HFFc6 (cell line): ENCODE data around the gene PIGX. TPM values are rescaled to one million over a fixed set of nuclear protein-coding genes. Genes with fewer than 3 reads are reported as not detected.

ENCODE experiments used
- DNase-seq: peaks from one replicate; pipeline ENCODE4 v3.0.0-alpha.2; 2018
- H3K27ac Mint-ChIP-seq: 2 replicates; pipeline ENCODE4 v1.8.0; 2020; ENCODE audit warnings: mild to moderate bottlenecking, mixed read lengths
- H3K27me3 Mint-ChIP-seq: 2 replicates; pipeline ENCODE4 v1.8.0; 2021; ENCODE audit warnings: mild to moderate bottlenecking, moderate library complexity, mixed read lengths; ENCODE audit not compliant: insufficient read depth
- H3K36me3 Mint-ChIP-seq: 2 replicates; pipeline ENCODE4 v1.8.0; 2021; ENCODE audit warnings: low read depth, mixed read lengths
- H3K4me1 Mint-ChIP-seq: 2 replicates; pipeline ENCODE4 v1.8.0; 2020; ENCODE audit warnings: low read depth, mixed read lengths
- H3K4me3 Mint-ChIP-seq: 2 replicates; pipeline ENCODE4 v1.8.0; 2020; ENCODE audit warnings: mild to moderate bottlenecking, moderate library complexity, mixed read lengths
- H3K9me3 Mint-ChIP-seq: 2 replicates; pipeline ENCODE4 v1.8.0; 2020; ENCODE audit warnings: mild to moderate bottlenecking, mixed read lengths
- CTCF ChIP-seq: fragments of 200-600 bp; sonication (generic); IDR thresholded peaks from 2 replicates; pipeline ENCODE4 v1.5.0; 2021; ENCODE audit warnings: antibody characterized with exemption, mild to moderate bottlenecking
- total RNA-seq, 6 experiments: library from RNA; stranded (reverse); fragmentation: NEBNext Ultra II Directional; extraction: Animal tissue kit (Norgen Biotek cat#: 25700); gene quantifications; 2 replicates in 1 of 6; 3 replicates in 5 of 6; pipeline ENCODE4 v1.2.3, GENCODE V29; 2021

The PIGX gene
- total RNA-seq, 6 experiments from 2014 or later, result 19.6 to 25.0 (median 24.2) TPM

GRCh38 chr3:196670339-196670738, 41.8 kb upstream of the PIGX start:
- no peak for TF ChIP-seq CTCF
- Mint-ChIP-seq H3K9me3 (no peaks in the 10 kb centered on the region), H3K27me3 (peaks cover 40% of the 10 kb centered on the region), H3K4me1 (peaks cover 11% of the 10 kb centered on the region), H3K4me3 (no peak overlapping the region), H3K27ac (no peak overlapping the region), H3K36me3 (no peaks in the 10 kb centered on the region)
- no peak for DNase-seq

- no peaks in the 10 kb centered on the region for H3K9me3 Mint-ChIP-seq
- H3K27ac Mint-ChIP-seq, result no peak overlapping the region
- H3K36me3 Mint-ChIP-seq, result no peaks in the 10 kb centered on the region
- H3K4me3 Mint-ChIP-seq, result no peak overlapping the region
- H3K4me1 Mint-ChIP-seq, result no peaks in the 10 kb centered on the region
- H3K27me3 Mint-ChIP-seq, result peaks cover 34% of the 10 kb centered on the region
- DNase-seq, result no peak
- no peak for TF ChIP-seq CTCF
Measured at GRCh38 chr3:196673632-196674031, 38.5 kb upstream of the PIGX start.

DNA sequence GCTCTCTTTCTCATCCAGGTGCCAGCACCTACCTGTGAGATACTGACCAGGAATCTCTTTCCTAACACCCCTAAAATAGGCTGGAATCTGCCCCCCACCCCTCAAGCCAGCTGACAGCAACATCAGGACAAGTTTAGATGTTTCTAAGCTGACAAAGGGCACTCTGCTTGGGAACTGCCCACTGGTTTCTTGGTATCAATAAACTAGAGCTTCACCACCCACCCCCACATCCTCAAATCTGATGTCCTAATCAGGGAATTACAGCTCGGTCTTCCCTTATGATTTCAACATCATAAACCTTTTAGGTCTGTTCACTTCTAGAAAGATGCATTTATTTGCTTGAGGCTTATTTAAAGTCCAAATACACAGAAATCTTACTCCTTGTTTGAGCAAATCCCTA, 34.8 kb upstream of the PIGX start:
- H3K36me3 Mint-ChIP-seq, result no peaks in the 10 kb centered on the region
- peaks cover 22% of the 10 kb centered on the region for H3K27me3 Mint-ChIP-seq
- H3K4me1 Mint-ChIP-seq, result no peaks in the 10 kb centered on the region
- H3K4me3 Mint-ChIP-seq, result no peak overlapping the region
- H3K9me3 Mint-ChIP-seq, result no peaks in the 10 kb centered on the region; the same call in 1 of the 2 replicates
- DNase-seq, result no peak
- TF ChIP-seq CTCF, result no peak
- no peak overlapping the region for H3K27ac Mint-ChIP-seq

- no peak overlapping the region for H3K4me3 Mint-ChIP-seq
- no peaks in the 10 kb centered on the region for H3K36me3 Mint-ChIP-seq
- no peaks in the 10 kb centered on the region for H3K4me1 Mint-ChIP-seq
- no peaks in the 10 kb centered on the region; the same call in 1 of the 2 replicates for H3K9me3 Mint-ChIP-seq
- no peak for DNase-seq
- peaks cover 22% of the 10 kb centered on the region for H3K27me3 Mint-ChIP-seq
- TF ChIP-seq CTCF, result no peak
- no peak overlapping the region for H3K27ac Mint-ChIP-seq
Measured at GRCh38 chr3:196677931-196678330, 34.2 kb upstream of the PIGX start.

DNA sequence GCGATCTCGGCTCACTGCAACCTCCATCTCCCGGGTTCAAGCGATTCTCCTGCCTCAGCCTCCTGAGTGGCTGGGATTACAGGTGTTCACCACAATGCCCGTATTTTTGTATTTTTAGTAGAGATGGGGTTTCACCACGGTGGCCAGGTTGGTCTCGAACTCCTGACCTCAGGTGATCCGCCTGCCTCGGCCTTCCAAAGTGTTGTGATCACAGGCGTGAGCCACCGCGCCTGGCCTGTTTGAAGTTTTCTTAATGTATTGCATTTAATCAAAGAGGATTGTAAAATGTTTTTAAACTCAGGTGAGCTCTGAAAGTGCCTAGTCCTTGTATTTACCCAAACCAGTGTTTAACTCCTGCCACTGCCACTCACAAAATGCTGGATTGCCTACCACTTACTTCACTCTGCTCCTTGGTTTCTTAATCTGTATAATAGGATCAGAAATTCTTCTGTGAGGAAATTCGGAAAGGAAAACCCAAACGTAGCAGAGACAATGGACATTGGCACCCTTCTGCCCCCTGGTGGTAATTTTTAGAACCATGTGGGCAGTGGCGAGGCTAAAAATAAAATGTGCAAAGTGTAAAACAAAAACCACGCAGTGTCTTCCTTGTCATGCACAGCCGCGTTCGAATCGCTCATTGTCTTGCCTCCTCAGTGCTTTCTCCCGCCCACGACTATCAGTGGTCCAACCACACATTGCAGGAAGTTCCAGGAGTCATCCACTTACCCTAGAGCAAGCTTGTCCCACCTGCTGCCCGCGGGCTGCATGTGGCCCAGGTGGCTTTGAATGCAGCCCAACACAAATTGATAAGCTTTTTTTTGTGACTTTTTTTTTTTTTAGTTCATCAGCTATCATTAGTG, 27.4 kb upstream of the PIGX start:
- no peaks in the 10 kb centered on the region for H3K36me3 Mint-ChIP-seq
- no peaks in the 10 kb centered on the region; the same call in 1 of the 2 replicates for H3K27me3 Mint-ChIP-seq
- peaks cover 35% of the 10 kb centered on the region for H3K4me1 Mint-ChIP-seq
- no peaks in the 10 kb centered on the region; the same call in 1 of the 2 replicates for H3K9me3 Mint-ChIP-seq
- peak overlapping the region; percentile 32; the same call in 1 of the 2 replicates for H3K4me3 Mint-ChIP-seq
- peak; percentile 97 for TF ChIP-seq CTCF
- DNase-seq, result peak; percentile 53
- no peak overlapping the region for H3K27ac Mint-ChIP-seq
